ENCODE measurements around the gene ZNF236. TPM values are rescaled to one million over a fixed set of nuclear protein-coding genes. Genes with fewer than 3 reads are reported as not detected.

The ZNF236 gene
- total and polyA plus RNA-seq, 10 of the 15 experiments (the other 5 are each of a cell fraction or from before 2014, with no cell fraction given): 1.0 to 14.4 (median 5.9) TPM

DNA sequence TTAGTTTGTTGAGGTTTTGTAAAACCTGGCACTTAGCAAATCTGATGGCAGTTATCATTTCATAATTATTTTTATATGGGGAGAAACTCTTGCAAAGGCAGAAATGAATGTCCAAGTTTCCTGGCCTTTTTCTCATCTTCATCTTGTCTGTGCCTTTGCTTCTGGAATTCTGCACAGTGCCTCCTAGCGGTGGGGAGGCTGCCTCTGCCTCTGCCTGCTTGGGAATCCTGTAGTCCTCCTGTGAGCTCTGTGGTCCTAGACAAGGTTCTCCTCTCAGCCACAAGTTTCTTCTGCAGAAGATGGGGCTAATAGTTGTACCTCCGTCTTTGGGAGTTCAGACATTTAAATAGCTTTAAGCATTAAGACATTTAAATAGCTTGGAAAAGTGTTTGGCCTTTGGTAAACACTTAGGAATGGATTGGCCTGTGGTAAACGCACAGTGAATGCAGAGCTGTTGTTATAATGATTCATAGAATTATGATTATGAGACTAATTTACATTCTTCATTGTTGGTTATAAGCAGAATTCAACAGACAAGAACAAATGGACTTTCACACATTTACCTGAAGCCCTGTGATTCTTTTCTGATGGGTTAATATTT is 101.2 kb downstream of the ZNF236 start:
- Histone ChIP-seq H3K4me1 (ENCODE audit: control insufficient read depth, insufficient read depth, low read length) (peaks cover 9% of the 10 kb centered on the region), H3K4me2 (ENCODE audit: control insufficient read depth, insufficient read depth) (no peak overlapping the region), H3K27me3 (replicated peaks in 1 of 2; ENCODE audit: control insufficient read depth in 2 of 2, insufficient read depth in 2 of 2, low read length in 1 of 2) (no peaks in the 10 kb centered on the region), H3K9me3 (replicated peaks; ENCODE audit: control insufficient read depth, insufficient read depth, low read length) (no peaks in the 10 kb centered on the region), H4K20me1 (ENCODE audit: control insufficient read depth, insufficient read depth) (no peaks in the 10 kb centered on the region), H3K79me2 (ENCODE audit: control insufficient read depth, insufficient read depth, low read length) (no peaks in the 10 kb centered on the region), H2AFZ (ENCODE audit: control insufficient read depth, low read depth, low read length) (no peak overlapping the region), H3K27ac (ENCODE audit: control insufficient read depth, insufficient read depth) (no peak overlapping the region), H3K4me3 (no peak overlapping the region), H3K9ac (ENCODE audit: control insufficient read depth, insufficient read depth, low read length) (no peak overlapping the region), H3K36me3 (ENCODE audit: control insufficient read depth in 2 of 2, insufficient read depth in 2 of 2, low read length in 1 of 2) (peaks cover 11 to 22% of the 10 kb centered on the region in 2 experiments)
- FAIRE-seq (no peak), ATAC-seq (no peak), DNase-seq (ENCODE audit: low read depth, low spot score) (no peak)
- BruUV-seq (replicated peaks): no TSS peak
- TF ChIP-seq, protein P1, sequence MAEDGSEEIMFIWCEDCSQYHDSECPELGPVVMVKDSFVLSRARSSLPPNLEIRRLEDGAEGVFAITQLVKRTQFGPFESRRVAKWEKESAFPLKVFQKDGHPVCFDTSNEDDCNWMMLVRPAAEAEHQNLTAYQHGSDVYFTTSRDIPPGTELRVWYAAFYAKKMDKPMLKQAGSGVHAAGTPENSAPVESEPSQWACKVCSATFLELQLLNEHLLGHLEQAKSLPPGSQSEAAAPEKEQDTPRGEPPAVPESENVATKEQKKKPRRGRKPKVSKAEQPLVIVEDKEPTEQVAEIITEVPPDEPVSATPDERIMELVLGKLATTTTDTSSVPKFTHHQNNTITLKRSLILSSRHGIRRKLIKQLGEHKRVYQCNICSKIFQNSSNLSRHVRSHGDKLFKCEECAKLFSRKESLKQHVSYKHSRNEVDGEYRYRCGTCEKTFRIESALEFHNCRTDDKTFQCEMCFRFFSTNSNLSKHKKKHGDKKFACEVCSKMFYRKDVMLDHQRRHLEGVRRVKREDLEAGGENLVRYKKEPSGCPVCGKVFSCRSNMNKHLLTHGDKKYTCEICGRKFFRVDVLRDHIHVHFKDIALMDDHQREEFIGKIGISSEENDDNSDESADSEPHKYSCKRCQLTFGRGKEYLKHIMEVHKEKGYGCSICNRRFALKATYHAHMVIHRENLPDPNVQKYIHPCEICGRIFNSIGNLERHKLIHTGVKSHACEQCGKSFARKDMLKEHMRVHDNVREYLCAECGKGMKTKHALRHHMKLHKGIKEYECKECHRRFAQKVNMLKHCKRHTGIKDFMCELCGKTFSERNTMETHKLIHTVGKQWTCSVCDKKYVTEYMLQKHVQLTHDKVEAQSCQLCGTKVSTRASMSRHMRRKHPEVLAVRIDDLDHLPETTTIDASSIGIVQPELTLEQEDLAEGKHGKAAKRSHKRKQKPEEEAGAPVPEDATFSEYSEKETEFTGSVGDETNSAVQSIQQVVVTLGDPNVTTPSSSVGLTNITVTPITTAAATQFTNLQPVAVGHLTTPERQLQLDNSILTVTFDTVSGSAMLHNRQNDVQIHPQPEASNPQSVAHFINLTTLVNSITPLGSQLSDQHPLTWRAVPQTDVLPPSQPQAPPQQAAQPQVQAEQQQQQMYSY (CRISPR knock-in tag; IDR thresholded peaks at IDR 0.05): no peak
- no peak for TF ChIP-seq RFX5 (IDR thresholded peaks at IDR 0.05; ENCODE audit: low read depth, low read length)
- no peak for TF ChIP-seq FOS (IDR thresholded peaks at IDR 0.05; ENCODE audit: borderline replicate concordance, extremely low read depth, insufficient read length)
- no peak for TF ChIP-seq RBBP5 (conservative IDR thresholded peaks at IDR 0.05)
- TF ChIP-seq, protein P2, sequence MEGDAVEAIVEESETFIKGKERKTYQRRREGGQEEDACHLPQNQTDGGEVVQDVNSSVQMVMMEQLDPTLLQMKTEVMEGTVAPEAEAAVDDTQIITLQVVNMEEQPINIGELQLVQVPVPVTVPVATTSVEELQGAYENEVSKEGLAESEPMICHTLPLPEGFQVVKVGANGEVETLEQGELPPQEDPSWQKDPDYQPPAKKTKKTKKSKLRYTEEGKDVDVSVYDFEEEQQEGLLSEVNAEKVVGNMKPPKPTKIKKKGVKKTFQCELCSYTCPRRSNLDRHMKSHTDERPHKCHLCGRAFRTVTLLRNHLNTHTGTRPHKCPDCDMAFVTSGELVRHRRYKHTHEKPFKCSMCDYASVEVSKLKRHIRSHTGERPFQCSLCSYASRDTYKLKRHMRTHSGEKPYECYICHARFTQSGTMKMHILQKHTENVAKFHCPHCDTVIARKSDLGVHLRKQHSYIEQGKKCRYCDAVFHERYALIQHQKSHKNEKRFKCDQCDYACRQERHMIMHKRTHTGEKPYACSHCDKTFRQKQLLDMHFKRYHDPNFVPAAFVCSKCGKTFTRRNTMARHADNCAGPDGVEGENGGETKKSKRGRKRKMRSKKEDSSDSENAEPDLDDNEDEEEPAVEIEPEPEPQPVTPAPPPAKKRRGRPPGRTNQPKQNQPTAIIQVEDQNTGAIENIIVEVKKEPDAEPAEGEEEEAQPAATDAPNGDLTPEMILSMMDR (IDR thresholded peaks at IDR 0.05 in 2 of 3, conservative IDR thresholded peaks at IDR 0.05 in 1 of 3; ENCODE audit: control insufficient read depth in 2 of 3, extremely low read depth in 1 of 3, insufficient read depth in 1 of 3, low read depth in 3 of 3, low read length in 3 of 3): peak; percentile 34 to 49 (median 42); a peak in 3 of 6 replicates
- no peak for TF ChIP-seq FOXK2 (IDR thresholded peaks at IDR 0.05)
- no peak for TF ChIP-seq ZNF207 (IDR thresholded peaks at IDR 0.05; ENCODE audit: borderline replicate concordance)
- TF ChIP-seq SRF (IDR thresholded peaks at IDR 0.05; ENCODE audit: low read depth in 2 of 2, low read length in 2 of 2): no peak
- TF ChIP-seq POLR2AphosphoS5 (IDR thresholded peaks at IDR 0.05; ENCODE audit: low read length): no peak
- WGBS (ENCODE audit: insufficient coverage, insufficient replicate concordance, low lambda C conversion rate, missing lambda C conversion rate): 65% methylated on average over 3 of the region's 3 CpGs
- CTCF ChIA-PET: interaction anchor here (0.6 to 10.1 kb wide), 16 partner anchors 9 to 288 kb away, joined by 3 to 236 read pairs (median 4); no protein-coding TSS in a partner anchor
- intact Hi-C loops (cut with micrococcal nuclease; ENCODE audit: unreplicated experiment) (loop anchor here (5.0 kb wide), 1 partner anchor 729 kb away; no protein-coding TSS in a partner anchor), in situ Hi-C loops (cut with MboI) (loop anchor here (5.0 kb wide), 1 partner anchor 59 kb away; no protein-coding TSS in a partner anchor)
- RAD21 ChIA-PET (ENCODE audit: unreplicated experiment): interaction anchor here (1.0 to 4.4 kb wide), 4 partner anchors 59 to 288 kb away, joined by 4 to 69 read pairs (median 14); no protein-coding TSS in a partner anchor
- SMC1A ChIA-PET (ENCODE audit: uncharacterized antibody, unreplicated experiment): interaction anchor here (0.8 to 6.1 kb wide), 8 partner anchors 11 to 120 kb away, joined by 3 to 97 read pairs (median 6); no protein-coding TSS in a partner anchor
- POLR2A ChIA-PET: no interaction called here
